ENCODE measurements around the gene EIF2B2. TPM values are rescaled to one million over a fixed set of nuclear protein-coding genes. Genes with fewer than 3 reads are reported as not detected.
"Not testable (repeated sequence)": the region's sequence is repeated elsewhere in the genome, so short reads cannot be mapped to it uniquely, and the experiment has no call there.

The EIF2B2 gene
- total RNA-seq, 1 donor from 2014 or later, result 47.6 TPM

GRCh38 chr14:74988993-74989392 is 13.7 kb upstream of the EIF2B2 start:
- intact Hi-C loops (cut with micrococcal nuclease), result no loop called here

DNA sequence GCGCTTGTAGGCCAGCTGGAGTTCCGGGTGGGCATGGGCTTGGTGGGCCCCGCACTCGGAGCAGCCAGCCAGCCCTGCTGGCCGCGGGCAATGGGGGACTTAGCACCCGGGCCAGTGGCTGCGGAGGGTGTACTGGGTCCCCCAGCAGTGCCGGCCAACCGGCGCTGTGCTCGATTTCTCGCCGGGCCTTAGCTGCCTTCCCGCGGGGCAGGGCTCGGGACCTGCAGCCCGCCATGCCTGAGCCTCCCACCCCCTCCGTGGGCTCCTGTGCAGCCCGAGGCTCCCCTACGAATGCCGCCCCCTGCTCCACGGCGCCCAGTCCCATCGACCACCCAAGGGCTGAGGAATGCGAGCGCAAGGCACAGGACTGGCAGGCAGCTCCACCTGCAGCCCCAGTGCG is 8.5 kb upstream of the EIF2B2 start:
- intact Hi-C loops (cut with micrococcal nuclease), result not testable (repeated sequence)

DNA sequence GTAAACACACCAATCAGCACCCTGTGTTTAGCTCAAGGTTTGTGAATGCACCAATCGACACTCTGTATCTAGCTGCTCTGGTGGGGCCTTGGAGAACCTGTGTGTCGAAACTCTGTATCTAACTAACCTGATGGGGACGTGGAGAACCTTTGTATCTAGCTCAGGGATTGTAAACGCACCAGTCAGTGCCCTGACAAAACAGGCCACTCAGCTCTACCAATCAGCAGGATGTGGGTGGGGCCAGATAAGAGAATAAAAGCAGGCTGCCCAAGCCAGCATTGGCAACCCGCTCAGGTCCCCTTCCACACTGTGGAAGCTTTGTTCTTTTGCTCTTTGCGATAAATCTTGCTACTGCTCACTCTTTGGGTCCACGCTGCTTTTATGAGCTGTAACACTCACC is 6.9 kb upstream of the EIF2B2 start:
- intact Hi-C loops (cut with micrococcal nuclease), result not testable (repeated sequence)

GRCh38 chr14:75001261-75001660 is 1.5 kb upstream of the EIF2B2 start:
- intact Hi-C loops (cut with micrococcal nuclease), result loop anchor here (5.0 kb wide), 1 partner anchor 66 kb away; the partner anchor contains the start of gene ZC2HC1C

- intact Hi-C loops (cut with micrococcal nuclease), result loop anchor here (1.0 to 5.0 kb wide), 8 partner anchors 49 to 509 kb away; partner anchors contain the start of genes DLST, ISCA2, MLH3 and NPC2
Observed at GRCh38 chr14:75001899-75002298, 822 bp upstream of the EIF2B2 start.

GRCh38 chr14:75003250-75004027 is 718 bp downstream of the EIF2B2 start:
- intact Hi-C loops (cut with micrococcal nuclease), result loop anchor here (2.0 to 5.0 kb wide), 2 partner anchors 57 to 64 kb away; partner anchors contain the start of gene ZC2HC1C

GRCh38 chr14:75005357-75005756 is 2.6 kb downstream of the EIF2B2 start:
- intact Hi-C loops (cut with micrococcal nuclease), result no loop called here

DNA sequence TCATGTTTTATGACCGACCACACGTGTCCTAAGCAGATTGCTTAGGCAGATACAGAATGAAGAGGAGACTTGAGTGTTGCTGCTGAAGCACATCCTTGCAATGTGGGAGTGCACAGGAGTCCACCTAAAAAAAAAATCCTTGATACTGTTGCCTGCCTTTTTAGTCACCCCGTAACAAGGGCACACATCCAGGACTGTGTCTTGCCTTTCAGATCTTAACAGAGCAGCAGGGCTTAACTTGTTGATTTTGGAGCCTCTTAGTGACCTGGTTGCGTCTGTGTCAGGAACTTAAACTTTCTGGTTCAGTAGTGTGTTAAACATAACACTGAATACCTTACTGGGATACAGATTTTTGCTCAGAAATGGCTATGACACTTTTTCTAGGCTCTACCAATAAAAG is 6.5 kb downstream of the EIF2B2 start:
- intact Hi-C loops (cut with micrococcal nuclease), result no loop called here

DNA sequence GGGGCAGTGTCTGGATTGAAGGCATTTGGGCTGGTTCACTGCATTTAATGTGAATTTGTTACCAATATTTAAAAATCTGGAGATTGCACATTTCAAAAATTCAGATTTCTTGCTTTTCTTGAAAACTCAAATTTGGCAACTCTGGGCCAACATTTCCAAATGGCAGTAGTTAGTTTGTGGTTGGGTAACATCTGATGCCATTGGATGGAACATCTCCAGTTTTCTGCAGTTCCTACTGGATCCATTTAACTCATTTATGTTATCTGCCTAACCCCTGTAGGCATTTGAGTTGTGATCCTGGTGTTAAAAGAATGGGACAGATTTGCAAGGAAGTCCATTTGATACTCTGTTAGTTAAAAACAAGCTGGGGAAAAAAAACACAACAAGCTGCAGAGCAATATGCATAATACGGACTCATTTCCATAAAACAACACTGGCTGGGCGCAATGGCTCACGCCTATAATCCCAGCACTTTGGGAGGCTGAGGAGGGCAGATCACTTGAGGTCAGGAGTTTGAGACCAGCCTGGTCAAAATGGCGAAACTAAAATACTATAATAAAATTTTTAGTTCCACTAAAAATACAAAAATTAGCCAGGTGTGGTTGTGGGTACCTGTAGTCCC is 7.9 kb downstream of the EIF2B2 start:
- intact Hi-C loops (cut with micrococcal nuclease), result no loop called here

- intact Hi-C loops (cut with micrococcal nuclease), result no loop called here
Observed at GRCh38 chr14:75011356-75011994, 8.8 kb downstream of the EIF2B2 start.

GRCh38 chr14:75013290-75013689 is 10.6 kb downstream of the EIF2B2 start:
- intact Hi-C loops (cut with micrococcal nuclease), result no loop called here

DNA sequence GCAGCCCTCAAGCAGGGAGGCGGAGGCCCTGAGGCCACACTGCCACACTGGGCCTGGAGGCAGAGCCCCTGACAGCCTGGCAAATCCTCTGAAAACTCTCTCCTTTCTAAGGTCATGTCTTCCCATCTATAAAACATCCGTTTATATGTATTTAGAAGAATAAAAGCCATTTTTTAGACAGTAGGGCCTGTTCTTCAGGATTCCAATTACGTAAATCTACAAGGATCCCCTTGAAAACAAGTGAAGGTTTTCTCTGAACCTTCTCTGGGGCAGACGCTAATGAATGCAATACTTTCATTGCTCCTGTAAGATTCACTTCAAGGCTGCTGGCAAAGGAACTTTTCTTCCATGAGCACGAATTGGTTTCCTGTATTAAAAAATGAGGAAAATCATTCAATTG is 12.8 kb downstream of the EIF2B2 start:
- intact Hi-C loops (cut with micrococcal nuclease), result no loop called here

GRCh38 chr14:75016815-75017214 is 14.1 kb downstream of the EIF2B2 start:
- intact Hi-C loops (cut with micrococcal nuclease), result no loop called here

DNA sequence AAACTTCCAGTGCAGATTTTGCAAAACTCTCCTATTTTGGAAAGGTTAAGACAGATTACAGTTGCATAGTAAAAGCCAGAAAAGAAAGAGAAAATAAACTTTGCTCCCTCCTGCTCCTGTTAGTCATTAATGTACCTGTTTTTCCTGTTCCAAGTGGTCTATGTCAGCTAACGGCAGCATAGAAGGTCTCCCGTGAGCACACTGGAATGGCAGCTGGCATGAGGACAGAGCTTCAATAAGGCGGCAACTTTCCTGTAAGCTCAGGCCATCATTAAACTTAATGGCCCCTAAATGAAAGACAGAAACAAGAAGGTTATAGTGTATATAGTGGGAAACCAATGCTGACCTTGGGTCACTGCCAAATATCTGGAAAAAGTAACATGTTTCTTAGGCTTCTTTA is 16.0 kb downstream of the EIF2B2 start:
- intact Hi-C loops (cut with micrococcal nuclease), result no loop called here

- intact Hi-C loops (cut with micrococcal nuclease), result no loop called here
Observed at GRCh38 chr14:75022655-75023054, 19.9 kb downstream of the EIF2B2 start.

DNA sequence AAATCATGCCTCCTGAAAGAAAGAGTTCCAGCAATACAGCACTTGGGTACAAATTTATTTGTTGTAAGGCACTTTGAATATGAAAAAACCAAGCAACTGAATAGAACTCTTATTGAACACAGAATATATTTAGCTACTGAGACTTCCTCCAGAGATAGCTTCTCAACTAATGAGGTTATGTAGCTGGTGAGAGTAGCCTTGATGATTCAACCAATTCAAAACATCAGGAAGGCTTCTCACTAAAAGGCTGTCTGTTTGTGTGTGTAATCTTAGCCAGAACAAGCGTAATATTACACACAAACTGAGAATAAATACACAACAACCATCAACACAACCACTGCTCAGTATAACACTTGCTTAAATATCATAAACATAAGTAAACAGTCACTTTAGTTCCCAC is 20.4 kb downstream of the EIF2B2 start:
- intact Hi-C loops (cut with micrococcal nuclease), result no loop called here

- intact Hi-C loops (cut with micrococcal nuclease), result no loop called here
Observed at GRCh38 chr14:75025082-75025481, 22.4 kb downstream of the EIF2B2 start.

GRCh38 chr14:75025876-75026275 is 23.2 kb downstream of the EIF2B2 start:
- intact Hi-C loops (cut with micrococcal nuclease), result no loop called here

GRCh38 chr14:75030147-75030546 is 27.4 kb downstream of the EIF2B2 start:
- intact Hi-C loops (cut with micrococcal nuclease), result no loop called here

GRCh38 chr14:75032939-75033338 is 30.2 kb downstream of the EIF2B2 start:
- intact Hi-C loops (cut with micrococcal nuclease), result no loop called here

DNA sequence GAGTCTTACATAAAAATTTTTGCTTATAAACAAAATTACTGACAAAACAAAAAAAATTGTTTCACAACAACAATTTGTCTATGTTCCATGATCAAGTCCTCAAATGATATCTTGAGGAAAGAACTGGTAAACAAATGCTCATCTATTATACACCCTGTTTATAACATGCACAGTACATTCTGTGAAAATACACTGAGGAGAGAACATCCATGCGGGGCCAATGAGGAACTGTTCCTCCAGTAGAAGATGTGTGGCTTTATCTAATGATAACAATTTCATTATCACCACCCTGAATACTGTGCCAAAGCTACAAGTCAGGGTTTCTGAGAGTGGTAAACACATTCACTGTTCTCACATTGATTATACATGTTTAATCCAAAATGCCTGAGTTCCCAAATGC is 37.8 kb downstream of the EIF2B2 start:
- intact Hi-C loops (cut with micrococcal nuclease), result no loop called here

DNA sequence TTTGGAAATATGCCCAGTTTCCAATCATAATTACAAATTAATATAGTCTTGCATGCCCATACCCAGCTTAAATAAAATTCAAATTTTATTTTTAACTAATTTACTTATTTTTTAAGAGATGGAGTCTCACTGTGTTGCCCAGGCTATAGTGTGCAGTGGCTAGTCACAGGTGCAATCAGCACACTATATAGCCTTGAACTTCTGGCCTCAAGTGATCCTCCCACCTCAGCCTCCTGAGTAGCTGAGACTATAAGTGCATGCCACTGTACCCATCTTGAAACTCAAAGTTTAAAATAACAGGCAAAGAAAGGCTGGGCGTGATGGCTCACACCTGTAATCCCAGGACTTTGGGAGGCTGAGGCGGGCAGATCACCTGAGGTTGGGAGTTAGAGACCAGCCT is 38.2 kb downstream of the EIF2B2 start:
- intact Hi-C loops (cut with micrococcal nuclease), result no loop called here

Measured in T-helper 2 cell treated with Interferon-gamma antibody and Interleukin-4, amounts not matched to agents 100 ng/mL and 5 ng/mL, for 36 hours (primary cell).